Measurements from ENCODE around the gene GABRR3.

The GABRR3 gene

GRCh38 chr3:98029083-98029482 lies 6.0 kb downstream of the GABRR3 start:
- peaks cover 3% of the 10 kb centered on the region for H3K27me3 ChIP-seq (replicated peaks)
- no peak overlapping the region for H3K27ac ChIP-seq
- H3K4me3 ChIP-seq (ENCODE audit: low read depth, low read length), result no peak overlapping the region
- H3K36me3 ChIP-seq (replicated peaks), result no peaks in the 10 kb centered on the region
- in situ Hi-C loops (cut with HindIII; ENCODE audit: low pct_ligation_motif_present, low sequenced_read_pairs), result no loop called here
- DNase-seq, result no peak
- no peak for TF ChIP-seq CTCF (IDR thresholded peaks at IDR 0.05; ENCODE audit: low read depth, low read length, missing control alignments)

GRCh38 chr3:98027085-98027446 lies 8.0 kb downstream of the GABRR3 start:
- no peak for DNase-seq
- Histone ChIP-seq H3K36me3 (replicated peaks) (no peaks in the 10 kb centered on the region), H3K27me3 (replicated peaks) (no peaks in the 10 kb centered on the region), H3K4me3 (ENCODE audit: low read depth, low read length) (no peak overlapping the region), H3K27ac (no peak overlapping the region)
- in situ Hi-C loops (cut with HindIII; ENCODE audit: low pct_ligation_motif_present, low sequenced_read_pairs), result no loop called here
- no peak for TF ChIP-seq CTCF (IDR thresholded peaks at IDR 0.05; ENCODE audit: low read depth, low read length, missing control alignments)

- in situ Hi-C loops (cut with HindIII; ENCODE audit: low pct_ligation_motif_present, low sequenced_read_pairs), result no loop called here
- Histone ChIP-seq H3K36me3 (replicated peaks) (no peaks in the 10 kb centered on the region), H3K27ac (no peak overlapping the region), H3K27me3 (replicated peaks) (no peaks in the 10 kb centered on the region), H3K4me3 (ENCODE audit: low read depth, low read length) (no peak overlapping the region)
- no peak for TF ChIP-seq CTCF (IDR thresholded peaks at IDR 0.05; ENCODE audit: low read depth, low read length, missing control alignments)
- no peak for DNase-seq
These were observed 8.6 kb downstream of the GABRR3 start for GRCh38 chr3:98026425-98027084.

GRCh38 chr3:98025392-98025945 lies 9.6 kb downstream of the GABRR3 start:
- in situ Hi-C loops (cut with HindIII; ENCODE audit: low pct_ligation_motif_present, low sequenced_read_pairs), result no loop called here
- Histone ChIP-seq H3K27me3 (replicated peaks) (no peaks in the 10 kb centered on the region), H3K36me3 (replicated peaks) (no peaks in the 10 kb centered on the region), H3K27ac (no peak overlapping the region), H3K4me3 (ENCODE audit: low read depth, low read length) (no peak overlapping the region)
- no peak for DNase-seq
- no peak for TF ChIP-seq CTCF (IDR thresholded peaks at IDR 0.05; ENCODE audit: low read depth, low read length, missing control alignments)

GRCh38 chr3:98022978-98023820 lies 11.9 kb downstream of the GABRR3 start:
- Histone ChIP-seq H3K36me3 (replicated peaks) (no peaks in the 10 kb centered on the region), H3K27ac (no peak overlapping the region), H3K4me3 (ENCODE audit: low read depth, low read length) (no peak overlapping the region), H3K27me3 (replicated peaks) (no peaks in the 10 kb centered on the region)
- DNase-seq, result peak; percentile 82
- in situ Hi-C loops (cut with HindIII; ENCODE audit: low pct_ligation_motif_present, low sequenced_read_pairs), result no loop called here
- TF ChIP-seq CTCF (IDR thresholded peaks at IDR 0.05; ENCODE audit: low read depth, low read length, missing control alignments), result peak; percentile 94
